Naive thymus-derived CD4-positive, alpha-beta T cell (primary cell): ENCODE measurements around the gene VMAC. TPM values are rescaled to one million over a fixed set of nuclear protein-coding genes. Genes with fewer than 3 reads are reported as not detected.
"Not testable (repeated sequence)": the region's sequence is repeated elsewhere in the genome, so short reads cannot be mapped to it uniquely, and the experiment has no call there.

Source experiments
- ATAC-seq: fragments of 150-1000 bp; cut with Tn5 transposase; 2 replicates; pipeline ENCODE4 v1.10.0; 2021; ENCODE audit warnings: mild to moderate bottlenecking, moderate library complexity
- CTCF ChIA-PET: fragments of 350-600 bp; sonication (Branson Sonifier 250); formaldehyde crosslinking; loops from one replicate; lab custom pipeline; 2021; ENCODE audit warnings: antibody characterized with exemption; lab: Charles Lee
- POLR2A ChIA-PET: fragments of 350-600 bp; sonication (Branson Sonifier 250); formaldehyde crosslinking; loops from one replicate; lab custom pipeline; 2021; ENCODE audit warnings: antibody characterized with exemption, inconsistent platforms; lab: Charles Lee
- DNase-seq, 9 donors: peaks; one replicate each; pipeline versions ENCODE4 v3.0.0 to v3.0.0-alpha.2; 2020 to 2022; ENCODE audit warnings: mixed read lengths in 1 of 9
- H3K27ac ChIP-seq: one replicate; pipeline ENCODE4 v1.7.0; 2013; ENCODE audit warnings: mild to moderate bottlenecking, low read depth, low read length, moderate library complexity
- H3K27me3 ChIP-seq, 2 donors: one replicate each; pipeline ENCODE4 v1.7.0; 2013; ENCODE audit warnings: low read length in 2 of 2, mild to moderate bottlenecking in 2 of 2, moderate library complexity in 2 of 2; ENCODE audit not compliant: control insufficient read depth in 2 of 2, insufficient read depth in 2 of 2
- H3K36me3 ChIP-seq, 3 experiments: 1 replicate in 2 of 3; 2 replicates in 1 of 3; pipeline ENCODE4 v1.7.0; 2013; ENCODE audit warnings: low read length in 3 of 3, mild to moderate bottlenecking in 3 of 3, moderate library complexity in 1 of 3; ENCODE audit not compliant: insufficient read depth in 3 of 3, control insufficient read depth in 2 of 3
- H3K4me1 ChIP-seq, 2 donors: one replicate each; pipeline ENCODE4 v1.7.0; 2013; ENCODE audit warnings: low read length in 2 of 2, mild to moderate bottlenecking in 2 of 2, moderate library complexity in 1 of 2; ENCODE audit not compliant: control insufficient read depth in 2 of 2, insufficient read depth in 2 of 2
- H3K4me3 ChIP-seq: 2 replicates; pipeline ENCODE4 v1.7.0; 2013; ENCODE audit warnings: mild to moderate bottlenecking, low read length
- H3K9me3 ChIP-seq, 3 experiments: 1 replicate in 2 of 3; 2 replicates in 1 of 3; pipeline ENCODE4 v1.7.0; 2013; ENCODE audit warnings: low read length in 3 of 3; ENCODE audit not compliant: control insufficient read depth in 2 of 3
- H3K27ac Mint-ChIP-seq, 9 donors: one replicate each; pipeline ENCODE4 v1.8.0; 2020 to 2022; ENCODE audit warnings: mixed read lengths in 9 of 9, mild to moderate bottlenecking in 8 of 9, moderate library complexity in 5 of 9, inconsistent platforms in 2 of 9
- H3K27me3 Mint-ChIP-seq, 5 donors: one replicate each; pipeline ENCODE4 v1.8.0; 2021 to 2022; ENCODE audit warnings: mixed read lengths in 5 of 5, mild to moderate bottlenecking in 1 of 5
- H3K36me3 Mint-ChIP-seq, 5 donors: one replicate each; pipeline ENCODE4 v1.8.0; 2020 to 2022; ENCODE audit warnings: mixed read lengths in 5 of 5, mild to moderate bottlenecking in 3 of 5, inconsistent platforms in 1 of 5
- H3K4me1 Mint-ChIP-seq, 7 donors: one replicate each; pipeline ENCODE4 v1.8.0; 2020 to 2022; ENCODE audit warnings: mixed read lengths in 7 of 7, mild to moderate bottlenecking in 3 of 7, inconsistent platforms in 1 of 7
- H3K4me3 Mint-ChIP-seq, 10 donors: one replicate each; pipeline ENCODE4 v1.8.0; 2020 to 2022; ENCODE audit warnings: mild to moderate bottlenecking in 10 of 10, mixed read lengths in 10 of 10, moderate library complexity in 6 of 10, inconsistent platforms in 2 of 10
- H3K9me3 Mint-ChIP-seq, 11 donors: one replicate each; pipeline ENCODE4 v1.8.0; 2020 to 2022; ENCODE audit warnings: mixed read lengths in 11 of 11, mild to moderate bottlenecking in 4 of 11, inconsistent platforms in 1 of 11, moderate library complexity in 1 of 11
- intact Hi-C, 2 donors: fragments of 100-400 bp; cut with micrococcal nuclease; formaldehyde crosslinking; loops; one replicate each; pipeline ENCODE4 v1.15.1; 2023
- polyA plus RNA-seq, 2 donors: library from polyadenylated mRNA; unstranded; fragments of 300-500 nt; fragmentation: Illumina TruSeq; gene quantifications; one replicate each; pipeline ENCODE4 v1.2.3, GENCODE V29; 2021
- total RNA-seq, 6 experiments: library from RNA in 5 of 6; stranded (reverse) in 5 of 6; gene quantifications; 1 replicate in 5 of 6; 2 replicates in 1 of 6; pipeline ENCODE4 v1.2.3 and lab custom pipeline; 2021 to 2026

The VMAC gene
- total and polyA plus RNA-seq, 7 experiments from 2014 or later, result 6.3 to 39.4 (median 24.3) TPM

DNA sequence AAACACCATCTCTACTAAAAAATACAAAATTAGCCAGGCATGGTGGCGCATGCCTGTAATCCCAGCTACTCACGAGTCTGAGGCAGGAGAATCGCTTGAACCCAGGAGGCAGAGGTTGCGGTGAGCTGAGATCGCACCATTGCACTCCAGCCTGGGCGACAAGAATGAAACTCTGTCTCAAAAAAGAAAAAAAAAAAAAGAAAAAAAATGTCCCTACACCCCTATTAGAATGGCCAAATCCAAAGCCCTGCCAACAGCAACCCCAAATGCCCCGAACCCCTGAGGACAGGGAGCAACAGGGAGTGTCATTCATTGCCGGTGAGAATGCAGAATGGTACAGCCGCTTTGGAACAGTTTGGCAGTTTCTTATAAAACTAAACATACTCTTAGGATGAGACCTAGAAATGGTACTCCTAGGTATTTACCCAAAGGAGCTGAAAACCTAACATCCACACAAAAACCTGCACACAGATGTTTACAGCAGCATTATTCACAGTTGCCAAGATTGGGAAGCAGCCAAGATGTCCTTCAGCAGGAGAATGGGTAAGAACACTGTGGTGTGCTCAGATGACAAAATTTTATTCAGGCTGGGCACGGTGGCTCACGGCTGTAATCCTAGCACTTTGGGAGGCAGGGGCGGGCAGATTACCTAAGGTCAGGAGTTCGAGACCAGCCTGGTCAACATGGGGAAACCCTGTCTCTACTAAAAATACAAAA, 21.4 kb upstream of the VMAC start:
- H3K4me3 Mint-ChIP-seq, H3K4me3 ChIP-seq, H3K9me3 Mint-ChIP-seq, ATAC-seq, H3K27me3 ChIP-seq, CTCF ChIA-PET, H3K9me3 ChIP-seq, H3K4me1 Mint-ChIP-seq, H3K27ac Mint-ChIP-seq, H3K4me1 ChIP-seq, H3K36me3 ChIP-seq, H3K36me3 Mint-ChIP-seq, intact Hi-C loops, H3K27ac ChIP-seq, DNase-seq, POLR2A ChIA-PET: not testable (repeated sequence)
- peaks cover 8 to 22% (median 10%) of the 10 kb centered on the region in 5 donors for H3K27me3 Mint-ChIP-seq

GRCh38 chr19:5884065-5884811, 20.4 kb upstream of the VMAC start:
- H3K36me3 Mint-ChIP-seq, intact Hi-C loops, H3K27ac ChIP-seq, H3K4me3 ChIP-seq, H3K4me1 Mint-ChIP-seq, H3K9me3 Mint-ChIP-seq, H3K4me1 ChIP-seq, H3K36me3 ChIP-seq, ATAC-seq, H3K4me3 Mint-ChIP-seq, H3K27me3 ChIP-seq, POLR2A ChIA-PET, DNase-seq, H3K27ac Mint-ChIP-seq, H3K9me3 ChIP-seq: not testable (repeated sequence)
- CTCF ChIA-PET, result interaction anchor here (0.7 kb wide), 1 partner anchor 67 kb away, joined by 3 read pairs; no protein-coding TSS in a partner anchor
- H3K27me3 Mint-ChIP-seq, result peaks cover 8 to 20% (median 11%) of the 10 kb centered on the region in 5 donors

DNA sequence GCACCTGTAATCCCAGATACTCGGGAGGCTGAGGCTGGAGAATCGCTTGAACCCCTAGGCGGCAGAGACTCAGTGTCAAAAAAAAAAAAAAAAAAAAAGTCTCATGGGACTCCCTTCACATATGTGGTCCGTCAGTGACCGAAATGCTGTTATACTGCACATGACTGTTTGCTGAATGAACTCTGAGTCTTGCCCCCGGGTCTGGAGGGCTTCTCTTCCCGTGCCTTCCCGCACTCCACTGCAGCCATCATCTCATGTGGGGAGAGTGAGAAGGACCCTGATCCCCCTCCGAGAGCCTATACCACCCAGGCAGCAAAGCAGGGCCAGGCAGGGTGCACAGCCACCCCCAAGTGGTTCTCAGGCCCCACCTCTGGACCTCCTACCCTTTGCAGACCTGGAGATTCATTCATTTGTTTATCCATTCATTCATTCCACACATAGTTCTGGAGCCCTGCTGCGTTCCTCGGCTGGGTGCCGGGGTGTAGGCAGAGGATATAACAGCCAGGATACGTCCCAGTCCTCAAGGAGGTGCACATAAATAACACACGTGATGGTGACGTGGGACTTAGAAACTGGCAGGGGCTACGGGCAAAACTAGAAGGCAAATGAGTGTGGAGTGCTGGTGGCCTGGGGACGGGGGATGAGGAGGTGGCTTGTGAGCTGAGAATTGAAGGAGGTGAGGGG, 15.2 kb upstream of the VMAC start:
- Histone ChIP-seq H3K9me3 (no peaks in the 10 kb centered on the region), H3K36me3 (no peaks in the 10 kb centered on the region), H3K4me1 (no peaks in the 10 kb centered on the region), H3K4me3 (no peak overlapping the region), H3K27ac (no peak overlapping the region), H3K27me3 (no peaks in the 10 kb centered on the region)
- Mint-ChIP-seq H3K27me3 (peaks cover 4 to 17% (median 6%) of the 10 kb centered on the region in 5 donors), H3K4me1 (peaks cover 0 to 4% (median 0%) of the 10 kb centered on the region in 7 donors), H3K9me3 (no peaks in the 10 kb centered on the region), H3K27ac (peak overlapping the region in 2 of 9 donors; percentile 6 to 51), H3K36me3 (no peaks in the 10 kb centered on the region), H3K4me3 (no peak overlapping the region)
- intact Hi-C loops, result no loop called here
- POLR2A ChIA-PET, result no interaction called here
- ATAC-seq (no peak), DNase-seq (no peak)
- CTCF ChIA-PET, result no interaction called here

DNA sequence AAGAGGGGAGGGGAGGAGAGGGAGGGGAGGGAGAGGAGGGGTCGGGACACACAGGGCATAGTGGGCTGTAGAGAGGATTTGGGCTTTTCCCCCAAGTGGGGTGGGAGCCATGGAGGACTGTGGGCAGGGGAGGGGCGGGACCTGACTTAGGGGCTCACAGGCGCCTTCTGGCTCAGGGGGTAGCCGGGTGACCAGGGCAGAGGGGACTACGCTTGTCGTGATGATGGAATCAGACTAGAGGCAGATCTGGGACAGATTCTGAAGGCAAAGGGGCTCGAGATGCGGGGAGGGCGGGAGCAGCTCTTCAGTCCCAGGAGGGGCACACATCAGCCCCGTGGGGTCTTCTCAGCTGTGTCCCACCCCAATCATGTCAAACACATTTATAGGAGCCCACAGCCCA, 14.6 kb upstream of the VMAC start:
- peaks cover 0 to 6% (median 0%) of the 10 kb centered on the region in 3 experiments for H3K36me3 ChIP-seq
- H3K27ac ChIP-seq, result no peak overlapping the region
- ChIA-PET CTCF (no interaction called here), POLR2A (no interaction called here)
- DNase-seq, result no peak
- peaks cover 0 to 4% (median 0%) of the 10 kb centered on the region in 7 donors for H3K4me1 Mint-ChIP-seq
- H3K4me3 Mint-ChIP-seq, result no peak overlapping the region
- intact Hi-C loops, result no loop called here
- no peaks in the 10 kb centered on the region for H3K9me3 ChIP-seq
- ATAC-seq, result no peak
- no peaks in the 10 kb centered on the region for H3K27me3 ChIP-seq
- no peaks in the 10 kb centered on the region for H3K9me3 Mint-ChIP-seq
- H3K36me3 Mint-ChIP-seq, result no peaks in the 10 kb centered on the region
- H3K4me1 ChIP-seq, result no peaks in the 10 kb centered on the region
- H3K27ac Mint-ChIP-seq, result no peak overlapping the region
- peaks cover 4 to 17% (median 5%) of the 10 kb centered on the region in 5 donors for H3K27me3 Mint-ChIP-seq
- H3K4me3 ChIP-seq, result no peak overlapping the region

GRCh38 chr19:5891572-5891937, 13.1 kb upstream of the VMAC start:
- Histone ChIP-seq H3K36me3 (peaks cover 0 to 21% (median 0%) of the 10 kb centered on the region in 3 experiments), H3K27me3 (no peaks in the 10 kb centered on the region), H3K4me1 (no peaks in the 10 kb centered on the region), H3K4me3 (no peak overlapping the region), H3K9me3 (no peaks in the 10 kb centered on the region), H3K27ac (no peak overlapping the region)
- H3K4me3 Mint-ChIP-seq, result no peak overlapping the region
- peaks cover 0 to 4% (median 0%) of the 10 kb centered on the region in 7 donors for H3K4me1 Mint-ChIP-seq
- POLR2A ChIA-PET, result interaction anchor here (0.7 to 1.5 kb wide), 2 partner anchors 9 to 11 kb away, joined by 3 to 4 read pairs; no protein-coding TSS in a partner anchor
- no peak for ATAC-seq
- no peaks in the 10 kb centered on the region for H3K36me3 Mint-ChIP-seq
- CTCF ChIA-PET, result no interaction called here
- peaks cover 0 to 12% (median 5%) of the 10 kb centered on the region in 5 donors for H3K27me3 Mint-ChIP-seq
- peak overlapping the region in 2 of 9 donors; percentile 20 to 28 for H3K27ac Mint-ChIP-seq
- no peak for DNase-seq
- intact Hi-C loops, result no loop called here
- H3K9me3 Mint-ChIP-seq, result no peaks in the 10 kb centered on the region

GRCh38 chr19:5891938-5892771, 12.5 kb upstream of the VMAC start:
- ChIA-PET POLR2A (interaction anchor here (1.5 kb wide), 1 partner anchor 11 kb away, joined by 4 read pairs; no protein-coding TSS in a partner anchor), CTCF (no interaction called here)
- Histone ChIP-seq H3K27ac (no peak overlapping the region), H3K36me3 (peaks cover 0 to 27% (median 0%) of the 10 kb centered on the region in 3 experiments), H3K9me3 (no peaks in the 10 kb centered on the region), H3K4me3 (no peak overlapping the region), H3K4me1 (no peaks in the 10 kb centered on the region), H3K27me3 (no peaks in the 10 kb centered on the region)
- Mint-ChIP-seq H3K9me3 (no peaks in the 10 kb centered on the region), H3K27ac (peak overlapping the region in 3 of 9 donors; percentile 20 to 43 (median 28)), H3K4me3 (no peak overlapping the region), H3K27me3 (peaks cover 0 to 12% (median 5%) of the 10 kb centered on the region in 5 donors), H3K4me1 (peaks cover 0 to 4% (median 0%) of the 10 kb centered on the region in 7 donors), H3K36me3 (no peaks in the 10 kb centered on the region)
- ATAC-seq (peak; percentile 57), DNase-seq (peak in 1 of 9 donors; percentile 38)
- intact Hi-C loops, result loop anchor here in 1 of 2 donors (1.0 kb wide), 1 partner anchor 88 kb away; no protein-coding TSS in a partner anchor
